Cardiac septum (tissue), 1 donor: Measurements from ENCODE around the gene ADGRL1. TPM values are rescaled to one million over a fixed set of nuclear protein-coding genes. Genes with fewer than 3 reads are reported as not detected.
"Not testable (repeated sequence)": the region's sequence is repeated elsewhere in the genome, so short reads cannot be mapped to it uniquely, and the experiment has no call there.

Experiments used
- DNase-seq: peaks from one replicate; pipeline ENCODE4 v3.0.0-alpha.2; 2020; ENCODE audit warnings: low spot score
- intact Hi-C: fragments of 100-400 bp; cut with DNase I; formaldehyde crosslinking; loops from one replicate; pipeline ENCODE4 v1.14.0; 2022
- total RNA-seq: library from RNA; stranded (reverse); fragmentation: NEBNext Ultra II Directional; extraction: Animal tissue kit (Norgen Biotek cat#: 25700); gene quantifications from one replicate; pipeline ENCODE4 v1.2.1, GENCODE V29; 2021
- donor health status: DM: no; HTN: no; CAD: no.

ADGRL1 gene
- total RNA-seq, 1 donor from 2014 or later: 7.9 TPM

- intact Hi-C loops: no loop called here
- DNase-seq: no peak
Observed at GRCh38 chr19:14222886-14223285, 16.9 kb upstream of the ADGRL1 start.

DNA sequence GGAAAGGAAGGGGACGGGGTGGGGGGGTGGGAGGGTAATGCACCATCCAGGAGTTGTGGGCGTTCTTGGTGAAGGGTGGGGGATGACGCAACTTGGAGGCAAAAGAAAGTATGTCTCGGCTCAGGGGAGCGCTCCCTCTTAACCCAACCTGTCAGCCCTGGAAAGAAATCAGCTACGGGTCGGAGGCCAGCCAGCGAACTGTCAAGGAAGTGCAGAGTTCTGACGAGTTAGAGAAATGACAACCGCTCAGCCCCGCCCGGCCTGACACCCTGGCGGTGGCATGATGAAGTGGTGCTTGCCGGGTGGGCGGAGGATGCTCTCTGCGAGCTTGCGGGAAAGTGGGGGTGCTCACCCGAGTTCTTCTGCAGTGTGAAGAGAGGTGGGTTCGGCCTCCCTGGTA is 15.4 kb upstream of the ADGRL1 start:
- intact Hi-C loops, DNase-seq: not testable (repeated sequence)

- intact Hi-C loops: no loop called here
- DNase-seq: no peak
Observed at GRCh38 chr19:14218620-14219330, 12.8 kb upstream of the ADGRL1 start.

GRCh38 chr19:14217886-14218285 is 11.9 kb upstream of the ADGRL1 start:
- DNase-seq, intact Hi-C loops: not testable (repeated sequence)

- intact Hi-C loops: no loop called here
- DNase-seq: no peak
Observed at GRCh38 chr19:14214580-14214979, 8.6 kb upstream of the ADGRL1 start.

DNA sequence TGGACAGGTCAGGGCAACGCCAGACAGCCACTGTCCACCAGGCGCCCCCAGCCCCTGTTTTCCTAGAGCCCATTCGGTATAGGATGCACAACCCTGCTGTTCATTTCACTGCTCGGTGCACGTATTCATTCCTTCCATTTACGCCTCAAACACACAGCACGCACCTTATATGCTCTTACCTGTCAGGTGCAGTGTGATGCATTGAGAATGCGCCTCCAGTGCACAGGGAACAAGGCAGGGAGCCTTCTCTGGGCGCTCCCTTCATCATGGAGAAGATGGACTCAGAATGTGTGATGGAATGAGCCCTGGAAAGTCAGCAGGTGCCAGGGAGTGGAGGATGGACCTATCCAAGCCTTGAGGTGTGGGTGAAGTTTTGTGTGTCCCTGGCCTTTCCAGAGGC is 4.2 kb upstream of the ADGRL1 start:
- DNase-seq, intact Hi-C loops: not testable (repeated sequence)

- intact Hi-C loops, DNase-seq: not testable (repeated sequence)
Observed at GRCh38 chr19:14209401-14209800, 3.4 kb upstream of the ADGRL1 start.

- intact Hi-C loops, DNase-seq: not testable (repeated sequence)
Observed at GRCh38 chr19:14208496-14208895, 2.5 kb upstream of the ADGRL1 start.

DNA sequence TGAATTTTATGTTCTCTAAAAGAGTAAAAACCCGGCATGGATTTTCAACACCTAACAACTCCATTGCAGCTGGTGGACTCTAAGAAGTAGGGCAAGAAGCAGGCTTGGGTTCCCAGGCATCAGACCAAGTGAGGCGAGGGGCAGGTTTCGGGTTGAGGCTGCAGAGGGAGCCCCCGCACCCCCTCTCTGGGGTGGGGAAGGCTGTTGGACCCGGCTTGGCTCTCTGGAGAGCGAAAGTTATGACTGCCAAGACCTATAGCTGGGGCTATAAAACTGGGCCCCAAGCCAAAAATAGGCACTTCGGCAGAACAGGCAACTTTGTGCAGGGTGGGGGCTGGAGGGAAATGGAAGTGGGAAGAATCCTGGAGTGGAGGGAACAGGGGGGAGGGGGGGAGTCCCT is 1.8 kb upstream of the ADGRL1 start:
- intact Hi-C loops, DNase-seq: not testable (repeated sequence)

- intact Hi-C loops: not testable (repeated sequence)
- DNase-seq: peak; percentile 93
Observed at GRCh38 chr19:14206737-14207726, 1.1 kb upstream of the ADGRL1 start.

DNA sequence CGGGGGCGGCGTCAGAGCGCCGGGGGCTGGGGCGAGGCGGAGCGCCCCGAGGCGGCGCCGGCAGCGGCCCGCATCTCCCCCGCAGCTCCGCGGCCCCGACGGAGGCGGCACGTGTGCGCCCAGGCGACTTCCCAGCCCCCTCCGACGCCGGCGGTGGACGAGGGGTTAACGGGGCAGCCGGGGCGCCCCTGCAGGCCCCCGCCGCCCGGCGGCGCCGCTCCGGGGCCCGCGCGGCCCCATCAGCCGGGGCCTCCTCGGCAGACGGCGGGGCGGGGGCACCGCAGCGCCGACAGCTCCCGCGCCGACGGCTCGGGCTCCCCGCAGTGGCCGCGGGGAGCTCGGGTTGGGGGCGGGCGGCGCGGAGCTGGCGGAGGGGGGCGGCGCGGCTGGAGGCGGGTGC is 339 bp upstream of the ADGRL1 start:
- intact Hi-C loops, DNase-seq: not testable (repeated sequence)

DNA sequence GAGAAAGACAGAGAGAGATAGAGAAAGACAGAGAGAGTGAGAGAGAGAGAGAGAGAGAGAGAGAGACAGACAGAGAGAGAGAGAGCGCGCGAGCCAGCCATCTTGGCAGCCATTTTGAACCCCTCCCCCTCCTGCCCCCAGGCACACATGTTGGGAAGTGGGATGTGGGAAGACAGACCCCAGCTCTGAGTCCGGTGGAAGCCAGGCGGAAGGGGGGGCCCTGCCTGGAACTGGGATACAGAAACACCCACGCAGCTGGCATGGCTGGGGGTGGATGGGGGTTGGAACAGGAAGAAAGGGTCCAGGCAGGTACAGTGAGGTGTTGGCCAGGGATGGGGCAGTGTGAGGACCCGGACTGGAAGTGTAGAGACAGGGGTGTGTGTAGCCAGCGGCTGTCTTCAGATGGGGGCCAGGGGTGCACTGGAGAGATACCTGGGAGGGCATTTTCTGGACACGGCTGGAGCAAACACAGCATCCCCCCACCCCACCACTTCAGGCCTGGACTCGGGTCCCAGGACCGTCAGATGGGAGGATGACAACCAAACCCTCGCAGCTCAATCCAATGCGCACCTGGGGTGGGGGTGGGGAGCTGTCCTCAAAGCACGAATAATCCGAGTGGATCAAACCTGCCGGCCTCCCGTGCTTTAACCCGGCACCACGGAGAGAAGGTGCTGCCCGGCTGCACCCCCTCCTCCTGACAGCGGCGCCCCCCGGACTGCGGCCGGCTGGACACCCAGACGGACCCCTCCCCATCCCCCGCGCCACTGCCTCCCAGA is 1.1 kb downstream of the ADGRL1 start:
- intact Hi-C loops, DNase-seq: not testable (repeated sequence)

GRCh38 chr19:14204219-14204618 is 1.8 kb downstream of the ADGRL1 start:
- intact Hi-C loops: not testable (repeated sequence)

DNA sequence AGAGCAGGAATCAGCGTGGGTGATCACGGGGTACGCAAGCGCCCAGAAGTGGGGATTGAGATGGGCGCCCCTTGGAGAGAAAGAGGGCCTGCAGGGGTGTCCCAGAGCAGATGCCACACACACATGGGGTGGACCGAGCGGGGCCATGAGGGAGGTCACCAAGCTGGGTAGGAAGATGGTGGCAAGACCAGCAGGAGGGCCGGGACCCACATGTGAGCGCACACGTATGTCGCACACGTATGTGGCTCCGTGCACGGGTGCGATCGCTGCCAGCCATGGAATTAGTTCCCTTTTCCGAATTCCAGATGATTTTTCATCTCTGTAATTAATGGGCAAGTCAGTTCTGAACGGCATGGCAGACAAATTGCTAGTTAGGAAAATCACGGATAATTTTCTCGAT is 2.2 kb downstream of the ADGRL1 start:
- intact Hi-C loops, DNase-seq: not testable (repeated sequence)

More at GRCh38 chr19:14204219-14204618, 1.8 kb downstream of the ADGRL1 start:
- not testable (repeated sequence) for DNase-seq

DNA sequence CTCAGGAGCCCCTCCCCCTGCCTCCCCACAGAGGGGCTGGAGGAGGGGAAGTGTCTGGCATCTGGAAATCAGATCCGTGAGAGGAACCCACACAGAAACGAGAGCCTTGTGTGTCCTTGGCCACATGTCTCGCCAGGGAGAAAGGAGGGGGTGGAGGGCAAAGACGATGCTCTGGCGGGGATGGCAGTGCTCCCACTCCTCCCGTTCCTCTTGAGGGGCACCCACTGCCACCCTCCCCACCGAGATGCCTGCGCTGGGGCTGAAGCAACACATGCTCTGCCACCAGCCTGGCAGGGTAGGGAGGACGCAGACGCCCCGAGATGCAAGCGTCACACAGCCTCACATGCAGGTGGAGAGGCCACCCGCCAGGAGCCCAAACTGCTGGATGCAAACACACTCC is 2.8 kb downstream of the ADGRL1 start:
- DNase-seq: no peak
- intact Hi-C loops: no loop called here

DNA sequence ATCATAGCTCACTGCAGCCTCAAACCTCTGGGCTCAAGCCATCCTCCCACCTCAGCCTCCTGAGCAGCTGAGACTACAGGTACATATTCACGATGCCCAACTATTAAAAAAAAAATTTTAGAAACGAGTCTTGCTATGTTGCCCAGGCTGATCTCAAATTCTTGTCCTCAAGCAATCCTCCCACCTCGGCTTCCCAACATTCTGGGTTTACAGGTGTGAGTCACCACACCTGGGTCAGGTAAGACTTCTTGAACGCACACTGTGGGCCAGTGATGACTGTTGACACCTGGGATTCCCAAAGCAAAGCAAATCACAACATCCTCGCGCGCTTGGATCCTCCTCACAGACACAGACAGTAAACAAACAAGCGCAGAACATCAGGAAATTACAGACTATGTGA is 4.5 kb downstream of the ADGRL1 start:
- DNase-seq, intact Hi-C loops: not testable (repeated sequence)

GRCh38 chr19:14200147-14200841 is 5.7 kb downstream of the ADGRL1 start:
- DNase-seq, intact Hi-C loops: not testable (repeated sequence)

DNA sequence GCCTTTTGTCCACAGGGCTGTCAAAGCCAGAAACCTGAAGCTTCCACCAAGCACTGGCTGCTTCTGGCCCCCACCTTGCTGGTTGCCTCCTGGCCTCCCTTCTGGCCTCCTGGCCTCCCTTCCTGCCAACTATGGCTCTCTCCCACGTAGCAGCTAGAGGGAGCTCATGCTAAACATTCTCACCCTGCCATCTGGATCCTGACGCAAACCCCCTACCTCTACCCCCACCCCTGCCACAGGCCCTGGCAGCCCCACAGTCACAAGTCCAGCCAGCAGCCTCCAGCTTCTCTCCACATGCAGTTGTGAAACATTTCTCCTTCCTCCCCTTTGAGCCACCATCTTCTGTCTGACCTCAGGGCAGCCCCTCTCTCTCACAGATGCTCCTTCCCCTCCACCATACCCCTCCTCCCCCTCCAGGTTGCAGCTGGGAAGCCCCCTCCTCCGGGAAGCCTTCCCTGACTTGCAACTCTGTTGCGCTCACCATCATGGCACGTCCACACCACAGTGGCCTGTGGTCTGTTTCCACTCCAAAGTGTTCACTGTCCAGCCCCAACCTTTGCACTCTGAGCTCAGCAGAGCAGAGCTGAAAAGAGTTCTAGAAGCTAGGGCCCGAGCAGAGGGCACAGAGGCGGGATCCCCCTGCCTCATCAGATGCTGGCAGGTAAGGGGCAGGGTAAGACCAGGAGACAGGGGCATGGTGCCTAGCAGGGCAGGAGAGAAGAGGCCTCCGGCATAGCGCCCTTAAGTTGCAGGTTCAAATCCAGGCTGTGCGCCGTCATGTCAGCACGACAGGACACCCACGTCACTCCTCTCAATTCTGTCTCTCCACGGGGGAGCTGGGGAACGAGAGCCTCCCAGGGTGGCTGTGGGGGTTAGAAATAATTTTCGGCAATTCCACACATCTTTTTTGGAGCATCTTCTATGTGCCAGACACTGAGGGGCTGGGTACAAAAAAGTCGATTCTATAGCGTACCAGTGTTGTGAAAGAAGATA is 7.3 kb downstream of the ADGRL1 start:
- no peak for DNase-seq
- intact Hi-C loops: loop anchor here (5.0 to 10.0 kb wide), 3 partner anchors 51 to 206 kb away; no protein-coding TSS in a partner anchor
